Measurements from ENCODE around the gene CPE. TPM values are rescaled to one million over a fixed set of nuclear protein-coding genes. Genes with fewer than 3 reads are reported as not detected.

Gene CPE
- total and polyA plus RNA-seq, 2 of the 4 experiments (the other 2 are of a cell fraction): 3.6 to 13.5 TPM

DNA sequence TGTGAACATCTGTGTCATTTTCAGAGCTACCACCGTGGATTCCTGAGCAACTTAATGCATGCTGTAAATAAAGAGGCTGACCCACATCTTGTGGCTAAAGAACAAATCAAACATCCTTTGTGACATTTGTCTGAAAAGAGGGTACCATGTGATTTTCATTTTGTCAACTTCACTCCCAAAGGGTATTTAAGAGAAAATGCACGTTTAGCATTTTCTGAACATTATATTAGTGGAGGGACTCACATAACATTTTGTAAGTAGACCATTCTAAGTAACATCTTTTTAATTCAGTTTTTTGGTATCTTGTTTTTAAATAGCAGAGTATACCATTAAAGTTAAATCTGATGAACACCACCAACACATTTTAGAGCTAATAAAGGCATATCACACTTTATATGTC, 17.0 kb upstream of the CPE start:
- no peaks in the 10 kb centered on the region for H3K9me3 ChIP-seq (ENCODE audit: control insufficient read depth, insufficient read depth, low read length)
- no peak overlapping the region for H3K14ac ChIP-seq (replicated peaks; ENCODE audit: low read depth, low read length)
- no peaks in the 10 kb centered on the region for H4K20me1 ChIP-seq (ENCODE audit: insufficient read depth, low read length)
- no TSS peak for BruUV-seq (replicated peaks)
- H4K5ac ChIP-seq (ENCODE audit: low read depth, low read length): no peak overlapping the region
- CTCF ChIA-PET: no interaction called here
- H3K36me3 ChIP-seq (ENCODE audit: control insufficient read depth, insufficient read depth, low read length): no peaks in the 10 kb centered on the region
- H3K79me1 ChIP-seq (ENCODE audit: low read depth in 1 of 2, low read length in 2 of 2): no peaks in the 10 kb centered on the region
- no peak overlapping the region for H3K27ac ChIP-seq (ENCODE audit: insufficient read depth, low read length)
- H3K23ac ChIP-seq (ENCODE audit: low read depth, low read length): no peak overlapping the region
- peaks cover 6% of the 10 kb centered on the region for H3K27me3 ChIP-seq (ENCODE audit: control insufficient read depth, insufficient read depth, low read length)
- ATAC-seq (ENCODE audit: low read depth) (no peak), DNase-seq (no peak)
- H2AK9ac ChIP-seq (replicated peaks; ENCODE audit: low read depth, low read length, poor library complexity): no peak overlapping the region
- dilution Hi-C loops (cut with HindIII; ENCODE audit: low sequenced_read_pairs, unreplicated experiment): no loop called here
- no CpG with 5 or more reads among the region's 2 CpGs for WGBS, 2 experiments (ENCODE audit: extremely low coverage in 2 of 2, insufficient read length in 1 of 2)
- no peak overlapping the region for H3K18ac ChIP-seq (ENCODE audit: low read depth, low read length)
- no peak overlapping the region for H3K9ac ChIP-seq (ENCODE audit: low read depth, low read length)
- no peak overlapping the region for H2AK5ac ChIP-seq (ENCODE audit: low read depth, low read length)
- no peak overlapping the region for H2BK15ac ChIP-seq (ENCODE audit: low read depth, low read length)
- no peaks in the 10 kb centered on the region for H3K9me1 ChIP-seq (ENCODE audit: insufficient read depth, low read length)
- no peak overlapping the region for H2BK20ac ChIP-seq (ENCODE audit: low read depth, low read length)
- in situ Hi-C loops (cut with MboI; ENCODE audit: low sequenced_read_pairs): no loop called here
- intact Hi-C loops (cut with micrococcal nuclease): no loop called here
- no peak overlapping the region for H2BK5ac ChIP-seq (ENCODE audit: low read depth, low read length, poor library complexity, severe bottlenecking)
- H3K4me3 ChIP-seq (ENCODE audit: insufficient read depth, low read depth, low read length): no peak overlapping the region
- H4K91ac ChIP-seq (ENCODE audit: insufficient read depth, low read depth, low read length): no peak overlapping the region
- H3K4me2 ChIP-seq (ENCODE audit: low read depth, low read length): no peak overlapping the region
- no peak for TF ChIP-seq MXI1 (IDR thresholded peaks at IDR 0.05; ENCODE audit: borderline replicate concordance, low read depth, low read length)
- no peak for TF ChIP-seq MAZ (IDR thresholded peaks at IDR 0.05; ENCODE audit: borderline replicate concordance, low read depth, low read length)
- TF ChIP-seq, protein P1, sequence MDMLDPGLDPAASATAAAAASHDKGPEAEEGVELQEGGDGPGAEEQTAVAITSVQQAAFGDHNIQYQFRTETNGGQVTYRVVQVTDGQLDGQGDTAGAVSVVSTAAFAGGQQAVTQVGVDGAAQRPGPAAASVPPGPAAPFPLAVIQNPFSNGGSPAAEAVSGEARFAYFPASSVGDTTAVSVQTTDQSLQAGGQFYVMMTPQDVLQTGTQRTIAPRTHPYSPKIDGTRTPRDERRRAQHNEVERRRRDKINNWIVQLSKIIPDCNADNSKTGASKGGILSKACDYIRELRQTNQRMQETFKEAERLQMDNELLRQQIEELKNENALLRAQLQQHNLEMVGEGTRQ (IDR thresholded peaks at IDR 0.05; ENCODE audit: low read depth, low read length): no peak
- TF ChIP-seq RFX5 (IDR thresholded peaks at IDR 0.05; ENCODE audit: low read depth, low read length): no peak
- no peak for TF ChIP-seq CHD1 (IDR thresholded peaks at IDR 0.05; ENCODE audit: low read depth, low read length)
- no peak for TF ChIP-seq ELK1 (IDR thresholded peaks at IDR 0.05; ENCODE audit: borderline replicate concordance, low read depth, low read length)
- TF ChIP-seq NFE2L2 (IDR thresholded peaks at IDR 0.05; ENCODE audit: low read depth, low read length): no peak
- no peak for TF ChIP-seq RCOR1 (IDR thresholded peaks at IDR 0.05; ENCODE audit: insufficient replicate concordance, low read length)
- no peak for TF ChIP-seq BHLHE40 (IDR thresholded peaks at IDR 0.05; ENCODE audit: low read depth, low read length)
- TF ChIP-seq SMC3 (IDR thresholded peaks at IDR 0.05; ENCODE audit: low read depth, low read length): no peak
- TF ChIP-seq CTCF (conservative IDR thresholded peaks at IDR 0.05; ENCODE audit: low read depth, low read length): no peak
- no peak for TF ChIP-seq FOS (IDR thresholded peaks at IDR 0.05; ENCODE audit: low read depth, low read length)
- H3K4me1 ChIP-seq (ENCODE audit: control insufficient read depth, insufficient read depth, low read length): no peaks in the 10 kb centered on the region
- POLR2A ChIA-PET (ENCODE audit: unreplicated experiment): no interaction called here
- H2AFZ ChIP-seq (replicated peaks; ENCODE audit: low read length, poor library complexity): no peak overlapping the region
- no peak overlapping the region for H2BK120ac ChIP-seq (ENCODE audit: low read depth, low read length)
- H4K8ac ChIP-seq (ENCODE audit: low read depth in 2 of 2, low read length in 2 of 2): no peak overlapping the region
- no peak overlapping the region for H3K4ac ChIP-seq (ENCODE audit: low read depth, low read length)
- H3K56ac ChIP-seq (ENCODE audit: extremely low read depth, insufficient read depth, low read length): no peak overlapping the region
